SK-N-MC (cell line): ENCODE measurements around the gene P4HB.

Experiments
- EZH2 ChIP-seq: fragments of 200-600 bp; sonication (generic); IDR thresholded peaks from one replicate; pipeline ENCODE4 v1.6.1; 2017; ENCODE audit warnings: antibody characterized with exemption
- POLR2AphosphoS5 ChIP-seq: IDR thresholded peaks from 2 replicates; pipeline ENCODE4 v1.6.1; 2012; ENCODE audit warnings: mild to moderate bottlenecking, low read depth, low read length, borderline replicate concordance

- TF ChIP-seq POLR2AphosphoS5 (no peak), EZH2 (no peak)
Measured at GRCh38 chr17:81885454-81885853, 25.1 kb upstream of the P4HB start.
